Right kidney (tissue), 1 donor: Measurements from ENCODE around the gene SYTL1.
"Not testable (repeated sequence)": the region's sequence is repeated elsewhere in the genome, so short reads cannot be mapped to it uniquely, and the experiment has no call there.

Experiments used
- DNase-seq: peaks from one replicate; pipeline ENCODE4 v3.0.0-alpha.2; 2016

Gene SYTL1

GRCh38 chr1:27384797-27385196, 43.0 kb downstream of the SYTL1 start:
- not testable (repeated sequence) for DNase-seq

GRCh38 chr1:27388337-27389005, 46.6 kb downstream of the SYTL1 start:
- peak; percentile 43 for DNase-seq

GRCh38 chr1:27391511-27392095, 49.8 kb downstream of the SYTL1 start:
- peak; percentile 52 for DNase-seq

- DNase-seq, result peak; percentile 81
Measured at GRCh38 chr1:27392096-27392777, 50.4 kb downstream of the SYTL1 start, which contains the start of gene GPR3. Gene GPR3, plus strand, starts transcription at chr1:27392622. Its CDS starts 1,177 bp downstream, at chr1:27393799.

GRCh38 chr1:27392778-27393635, 51.2 kb downstream of the SYTL1 start:
- no peak for DNase-seq

- no peak for DNase-seq
Measured at GRCh38 chr1:27393641-27394281, 51.9 kb downstream of the SYTL1 start.

- no peak for DNase-seq
Measured at GRCh38 chr1:27394282-27394658, 52.4 kb downstream of the SYTL1 start.

- DNase-seq, result no peak
Measured at GRCh38 chr1:27394925-27395324, 53.1 kb downstream of the SYTL1 start.

GRCh38 chr1:27395441-27396195, 53.8 kb downstream of the SYTL1 start:
- peak; percentile 63 for DNase-seq

- no peak for DNase-seq
Measured at GRCh38 chr1:27397110-27397509, 55.3 kb downstream of the SYTL1 start.

- no peak for DNase-seq
Measured at GRCh38 chr1:27397749-27398148, 55.9 kb downstream of the SYTL1 start.

- no peak for DNase-seq
Measured at GRCh38 chr1:27398405-27399149, 56.8 kb downstream of the SYTL1 start.

GRCh38 chr1:27399251-27400025, 57.6 kb downstream of the SYTL1 start:
- DNase-seq, result peak; percentile 58

- DNase-seq, result no peak
Measured at GRCh38 chr1:27400082-27400962, 58.5 kb downstream of the SYTL1 start.

GRCh38 chr1:27400963-27401341, 59.1 kb downstream of the SYTL1 start:
- no peak for DNase-seq

- peak; percentile 49 for DNase-seq
Measured at GRCh38 chr1:27402349-27402754, 60.5 kb downstream of the SYTL1 start.

- DNase-seq, result peak; percentile 76
Measured at GRCh38 chr1:27403065-27403726, 61.4 kb downstream of the SYTL1 start.
